ENCODE results near the gene MTHFD1L.

MTHFD1L gene

DNA sequence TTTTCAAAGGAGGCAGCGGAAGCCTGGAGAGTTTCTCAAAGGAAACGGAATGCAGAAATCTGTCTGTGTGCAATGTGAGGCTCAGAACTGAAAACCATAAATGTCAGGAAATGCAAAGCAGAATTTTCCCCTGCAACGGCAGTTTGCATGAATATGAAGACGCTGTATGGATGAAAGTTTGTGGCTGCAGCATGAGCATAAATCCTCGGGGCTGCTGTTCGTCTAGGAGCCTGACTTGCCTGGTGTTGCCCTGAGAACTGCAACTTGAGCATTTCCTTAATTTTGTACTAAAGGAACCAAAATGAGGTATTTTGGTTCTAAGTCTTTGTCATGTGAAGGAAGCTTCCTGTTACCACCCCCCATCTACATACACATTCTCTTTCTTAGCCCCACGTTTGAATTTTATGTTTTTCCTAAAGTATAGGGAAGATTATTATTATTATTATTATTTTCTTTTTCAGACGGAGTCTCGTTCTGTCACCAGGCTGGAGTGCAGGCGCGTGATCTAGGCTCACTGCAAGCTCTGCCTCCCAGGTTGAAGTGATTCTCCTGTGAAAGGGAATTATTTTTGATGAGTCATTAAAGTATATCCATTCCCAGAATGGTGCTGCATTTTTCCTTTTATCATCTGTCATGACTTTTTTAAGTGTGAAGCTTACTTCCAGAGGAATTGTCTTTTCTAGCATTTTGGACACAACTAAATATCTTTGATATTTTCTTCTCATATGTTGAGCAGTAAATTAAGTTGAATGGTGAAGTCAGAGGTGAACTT is 33.1 kb downstream of the MTHFD1L start:
- no peak overlapping the region for H3K4me3 ChIP-seq (ENCODE audit: low read depth, low read length)
- no peak for DNase-seq (ENCODE audit: low read depth)
- TF ChIP-seq, protein P1, sequence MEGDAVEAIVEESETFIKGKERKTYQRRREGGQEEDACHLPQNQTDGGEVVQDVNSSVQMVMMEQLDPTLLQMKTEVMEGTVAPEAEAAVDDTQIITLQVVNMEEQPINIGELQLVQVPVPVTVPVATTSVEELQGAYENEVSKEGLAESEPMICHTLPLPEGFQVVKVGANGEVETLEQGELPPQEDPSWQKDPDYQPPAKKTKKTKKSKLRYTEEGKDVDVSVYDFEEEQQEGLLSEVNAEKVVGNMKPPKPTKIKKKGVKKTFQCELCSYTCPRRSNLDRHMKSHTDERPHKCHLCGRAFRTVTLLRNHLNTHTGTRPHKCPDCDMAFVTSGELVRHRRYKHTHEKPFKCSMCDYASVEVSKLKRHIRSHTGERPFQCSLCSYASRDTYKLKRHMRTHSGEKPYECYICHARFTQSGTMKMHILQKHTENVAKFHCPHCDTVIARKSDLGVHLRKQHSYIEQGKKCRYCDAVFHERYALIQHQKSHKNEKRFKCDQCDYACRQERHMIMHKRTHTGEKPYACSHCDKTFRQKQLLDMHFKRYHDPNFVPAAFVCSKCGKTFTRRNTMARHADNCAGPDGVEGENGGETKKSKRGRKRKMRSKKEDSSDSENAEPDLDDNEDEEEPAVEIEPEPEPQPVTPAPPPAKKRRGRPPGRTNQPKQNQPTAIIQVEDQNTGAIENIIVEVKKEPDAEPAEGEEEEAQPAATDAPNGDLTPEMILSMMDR (IDR thresholded peaks at IDR 0.05; ENCODE audit: control insufficient read depth, extremely low read depth, insufficient read depth) = no peak

DNA sequence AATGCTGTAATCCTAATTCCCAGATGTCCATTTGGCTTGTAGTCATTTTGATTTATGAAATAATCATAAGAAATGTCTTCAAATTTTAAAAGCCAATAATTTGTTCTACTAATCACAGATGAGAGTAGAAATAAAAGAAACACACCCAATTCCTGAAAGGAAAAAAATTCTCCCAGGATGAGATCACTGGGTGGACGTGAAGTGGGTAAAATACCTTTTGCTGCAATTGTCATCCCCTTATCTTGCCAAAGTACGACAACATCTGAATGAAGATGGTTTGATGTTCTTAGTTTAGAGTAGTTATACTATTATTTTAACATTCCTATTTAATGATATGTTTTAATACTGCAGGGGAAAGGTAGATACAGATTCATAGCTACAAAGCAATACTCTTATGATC is 33.7 kb downstream of the MTHFD1L start:
- no peak for DNase-seq (ENCODE audit: low read depth)
- H3K4me3 ChIP-seq (ENCODE audit: low read depth, low read length) = no peak overlapping the region
- TF ChIP-seq, protein P1 (IDR thresholded peaks at IDR 0.05; ENCODE audit: control insufficient read depth, extremely low read depth, insufficient read depth) = no peak

DNA sequence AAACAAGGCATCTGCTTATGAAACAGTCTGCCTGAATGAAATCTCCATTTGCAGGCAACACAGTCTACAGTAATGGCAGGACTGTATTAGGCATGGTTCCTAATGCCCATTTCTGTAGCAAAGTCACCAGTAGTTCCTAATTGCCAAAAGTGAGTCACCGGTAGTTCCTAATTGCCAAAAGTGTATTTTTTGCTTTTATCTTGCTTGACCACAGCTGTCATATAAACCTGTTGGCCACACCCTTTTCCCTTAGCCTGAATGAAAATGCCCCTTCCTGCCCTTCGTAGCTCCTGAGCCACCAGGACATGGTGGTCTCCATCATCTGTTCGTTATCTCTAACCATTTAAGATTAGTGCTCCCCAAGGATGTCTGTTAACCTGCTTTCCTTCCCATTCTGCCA is 34.5 kb downstream of the MTHFD1L start:
- no peak for DNase-seq (ENCODE audit: low read depth)
- no peak overlapping the region for H3K4me3 ChIP-seq (ENCODE audit: low read depth, low read length)
- TF ChIP-seq, protein P1 (IDR thresholded peaks at IDR 0.05; ENCODE audit: control insufficient read depth, extremely low read depth, insufficient read depth) = no peak

DNA sequence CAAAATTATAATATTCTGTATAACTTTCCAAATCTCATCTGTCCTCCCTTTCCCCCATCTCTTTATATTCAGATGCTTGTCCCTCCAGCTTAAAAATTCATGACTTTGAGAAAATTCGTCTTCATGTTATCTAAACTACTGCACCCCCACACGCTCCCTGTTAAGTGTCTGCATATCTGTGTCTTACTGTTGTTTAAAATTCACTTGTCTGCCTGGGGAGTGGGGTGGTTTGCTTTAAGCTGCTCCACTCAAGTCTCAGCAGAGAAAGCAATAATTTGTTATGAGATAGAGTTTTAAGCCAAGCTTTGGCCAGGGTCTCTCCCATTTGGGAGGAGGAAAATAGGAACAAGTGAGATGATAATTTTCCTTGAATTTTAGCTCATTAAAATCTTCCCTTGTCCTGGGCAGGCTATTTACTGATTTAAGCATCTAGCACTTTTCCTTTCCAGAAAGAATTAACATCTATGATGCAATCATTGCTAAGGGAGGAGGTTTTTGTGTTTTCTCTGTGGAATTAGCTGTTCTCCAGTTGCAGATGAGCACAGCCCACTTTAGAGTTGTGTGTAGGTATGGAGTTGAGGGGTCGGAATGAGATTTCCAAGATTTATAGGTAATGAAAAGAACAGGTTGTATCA is 36.8 kb downstream of the MTHFD1L start:
- no peak for DNase-seq (ENCODE audit: low read depth)
- TF ChIP-seq, protein P1 (IDR thresholded peaks at IDR 0.05; ENCODE audit: control insufficient read depth, extremely low read depth, insufficient read depth) = no peak
- H3K4me3 ChIP-seq (ENCODE audit: low read depth, low read length) = no peak overlapping the region

DNA sequence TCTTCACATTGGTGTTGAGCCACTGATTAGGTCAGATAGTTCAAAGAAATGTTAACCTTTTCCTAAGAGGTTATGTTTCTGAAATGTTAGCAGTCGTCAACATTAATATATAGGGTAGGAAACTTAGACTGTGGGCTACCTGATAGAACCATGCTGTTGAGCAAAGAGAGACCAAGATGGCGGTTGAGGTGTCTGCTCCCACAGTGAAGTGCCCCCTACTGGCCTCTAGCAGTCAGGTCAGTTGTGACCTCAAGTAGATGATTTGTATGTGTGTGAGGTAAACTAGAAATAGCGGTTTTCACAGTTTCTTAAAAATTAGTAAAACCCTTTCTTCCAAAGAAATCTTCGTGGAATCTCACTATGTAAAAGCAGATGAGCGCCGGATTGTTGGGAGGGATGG is 40.3 kb downstream of the MTHFD1L start:
- TF ChIP-seq, protein P1 (IDR thresholded peaks at IDR 0.05; ENCODE audit: control insufficient read depth, extremely low read depth, insufficient read depth) = 0 out of 2 replicates have a peak, but pooled peaks have one; percentile 12
- no peak for DNase-seq (ENCODE audit: low read depth)
- no peak overlapping the region for H3K4me3 ChIP-seq (ENCODE audit: low read depth, low read length)

DNA sequence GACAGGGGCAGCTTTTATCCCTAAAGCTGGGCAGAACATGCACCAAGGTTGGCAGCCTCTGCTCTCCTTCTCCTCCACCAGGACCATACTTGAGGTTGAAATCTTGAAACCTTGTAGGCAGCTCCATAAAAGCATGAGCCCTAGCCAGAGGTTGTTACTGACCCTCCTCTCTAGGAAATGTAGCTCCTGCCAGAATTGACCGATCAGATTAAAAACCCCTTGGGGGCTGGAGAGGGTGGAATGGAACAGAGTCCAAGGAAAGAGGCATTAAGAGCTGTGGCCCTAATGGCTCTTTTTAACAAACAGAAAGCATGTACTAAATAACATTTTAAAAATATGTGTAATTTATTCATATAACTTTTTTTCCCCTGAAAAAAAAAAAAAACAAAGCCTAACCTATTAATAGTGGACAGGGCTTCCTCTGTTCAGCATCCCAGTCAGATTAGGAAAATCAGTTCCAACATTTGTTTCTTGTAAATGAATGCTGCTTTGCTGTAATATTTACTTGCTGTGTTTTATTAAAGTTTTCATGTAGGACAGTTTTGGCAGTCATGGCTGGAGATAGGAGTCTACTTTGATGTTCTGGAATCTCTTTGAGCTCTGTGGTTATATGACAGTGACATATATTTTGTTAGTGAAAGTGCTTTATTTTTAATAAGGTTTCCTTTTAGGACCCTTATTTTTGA is 41.3 kb downstream of the MTHFD1L start:
- TF ChIP-seq, protein P1 (IDR thresholded peaks at IDR 0.05; ENCODE audit: control insufficient read depth, extremely low read depth, insufficient read depth) = no peak
- DNase-seq (ENCODE audit: low read depth) = no peak
- no peak overlapping the region for H3K4me3 ChIP-seq (ENCODE audit: low read depth, low read length)

All from LNCaP clone FGC (cell line).